ENCODE measurements around the gene SPEM1.
A peak's percentile ranks its signal among the peaks of the same experiment; 100 is the strongest.

The SPEM1 gene

GRCh38 chr17:7418472-7419152, 1.5 kb upstream of the SPEM1 start:
- DNase-seq (ENCODE audit: low read depth in 1 of 2, low spot score in 1 of 2) = no peak

- no peak for DNase-seq (ENCODE audit: low read depth in 1 of 2, low spot score in 1 of 2)
Observed at GRCh38 chr17:7421186-7421585, 1.1 kb downstream of the SPEM1 start.

- DNase-seq (ENCODE audit: low read depth in 1 of 2, low spot score in 1 of 2) = no peak
Observed at GRCh38 chr17:7423679-7424078, 3.6 kb downstream of the SPEM1 start.

- no peak for DNase-seq (ENCODE audit: low read depth in 1 of 2, low spot score in 1 of 2)
Observed at GRCh38 chr17:7425316-7425715, 5.2 kb downstream of the SPEM1 start, which contains the start of gene SPEM2. Gene SPEM2, plus strand, starts transcription at chr17:7425616. Its CDS starts 73 bp downstream, at chr17:7425689.

GRCh38 chr17:7425756-7426155, 5.6 kb downstream of the SPEM1 start:
- DNase-seq (ENCODE audit: low read depth in 1 of 2, low spot score in 1 of 2) = no peak

GRCh38 chr17:7426203-7426863, 6.2 kb downstream of the SPEM1 start:
- DNase-seq (ENCODE audit: low read depth in 1 of 2, low spot score in 1 of 2) = no peak

- no peak for DNase-seq (ENCODE audit: low read depth in 1 of 2, low spot score in 1 of 2)
Observed at GRCh38 chr17:7426896-7427489, 6.9 kb downstream of the SPEM1 start.

- no peak for DNase-seq (ENCODE audit: low read depth in 1 of 2, low spot score in 1 of 2)
Observed at GRCh38 chr17:7427549-7427948, 7.4 kb downstream of the SPEM1 start.

GRCh38 chr17:7428557-7428956, 8.4 kb downstream of the SPEM1 start, which contains the start of gene SPEM3:
Gene SPEM3, plus strand, starts transcription at chr17:7428857. Its CDS starts 46 bp downstream, at chr17:7428903.
- DNase-seq (ENCODE audit: low read depth in 1 of 2, low spot score in 1 of 2) = no peak

- DNase-seq (ENCODE audit: low read depth in 1 of 2, low spot score in 1 of 2) = no peak
Observed at GRCh38 chr17:7429722-7430121, 9.6 kb downstream of the SPEM1 start.

- no peak for DNase-seq (ENCODE audit: low read depth in 1 of 2, low spot score in 1 of 2)
Observed at GRCh38 chr17:7431231-7431630, 11.1 kb downstream of the SPEM1 start.

- DNase-seq (ENCODE audit: low read depth in 1 of 2, low spot score in 1 of 2) = no peak
Observed at GRCh38 chr17:7432296-7432695, 12.2 kb downstream of the SPEM1 start.

GRCh38 chr17:7435676-7436555, 15.8 kb downstream of the SPEM1 start:
- DNase-seq (ENCODE audit: low read depth in 1 of 2, low spot score in 1 of 2) = peak; percentile 39 to 40

GRCh38 chr17:7436556-7437368, 16.6 kb downstream of the SPEM1 start:
- peak; percentile 65 to 67 for DNase-seq (ENCODE audit: low read depth in 1 of 2, low spot score in 1 of 2)

- DNase-seq (ENCODE audit: low read depth in 1 of 2, low spot score in 1 of 2) = no peak
Observed at GRCh38 chr17:7437369-7437863, 17.3 kb downstream of the SPEM1 start.

GRCh38 chr17:7437950-7438614, 18.0 kb downstream of the SPEM1 start:
- DNase-seq (ENCODE audit: low read depth in 1 of 2, low spot score in 1 of 2) = peak; percentile 18 to 37

GRCh38 chr17:7438656-7439460, 18.7 kb downstream of the SPEM1 start:
- no peak for DNase-seq (ENCODE audit: low read depth in 1 of 2, low spot score in 1 of 2)

- DNase-seq (ENCODE audit: low read depth in 1 of 2, low spot score in 1 of 2) = no peak
Observed at GRCh38 chr17:7439462-7440112, 19.5 kb downstream of the SPEM1 start, which contains the start of gene FGF11. Gene FGF11, plus strand, starts transcription at chr17:7439512. Its CDS starts 109 bp downstream, at chr17:7439621.
